Measurements from ENCODE around the gene SLC43A2.
"Not testable (repeated sequence)": the region's sequence is repeated elsewhere in the genome, so short reads cannot be mapped to it uniquely, and the experiment has no call there.

GRCh38 chr17:1563471-1563785 lies 65.2 kb downstream of the SLC43A2 start:
- TF ChIP-seq POLR2AphosphoS5, TAF1, POLR2A, SPI1 (IDR thresholded peaks at IDR 0.05; ENCODE audit: low read depth, low read length): not testable (repeated sequence)
